OCI-LY1 (cell line): ENCODE measurements around the gene A4GNT.

ENCODE experiments used
- CTCF ChIP-seq: fragments of 200-600 bp; sonication (generic), shearing (Covaris generic); IDR thresholded peaks from 2 replicates; pipeline ENCODE4 v1.5.1; 2017; ENCODE audit warnings: mild to moderate bottlenecking, antibody characterized with exemption, low read length, moderate library complexity, mixed read lengths
- EZH2 ChIP-seq: fragments of 200-600 bp; sonication (generic), shearing (Covaris generic); IDR thresholded peaks from 2 replicates; pipeline ENCODE4 v1.8.0; 2017; ENCODE audit warnings: borderline replicate concordance, mixed run types, mild to moderate bottlenecking, antibody characterized with exemption, low read length, moderate library complexity, mixed read lengths

DNA sequence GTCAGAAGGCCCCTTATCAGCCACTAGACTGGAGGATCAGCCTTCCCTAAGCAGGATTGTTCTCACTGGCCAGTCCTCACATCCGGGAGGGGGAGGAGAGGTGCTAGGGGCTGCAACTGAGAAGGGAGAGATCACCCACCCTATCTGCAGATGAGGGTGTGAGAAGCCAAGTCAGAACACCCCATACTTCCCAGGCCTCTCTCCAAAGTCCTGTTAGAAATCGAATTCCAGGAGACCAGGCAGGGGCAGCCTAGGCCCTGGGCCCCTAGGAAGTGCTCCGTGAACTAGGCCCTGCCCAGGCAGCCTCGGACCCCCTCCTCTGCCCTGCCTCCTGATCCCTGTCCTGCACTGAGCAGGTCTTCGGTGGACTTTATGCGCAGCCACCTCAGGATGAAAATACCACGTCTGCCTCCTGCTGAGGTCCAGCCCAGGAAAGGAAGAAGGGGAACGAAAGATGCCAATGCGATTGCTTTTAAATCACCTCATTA lies 17.7 kb downstream of the A4GNT start:
- TF ChIP-seq CTCF (no peak), EZH2 (no peak)
